ENCODE data around the gene MTA1. TPM values are rescaled to one million over a fixed set of nuclear protein-coding genes. Genes with fewer than 3 reads are reported as not detected.

Gene MTA1
- total RNA-seq, 1 donor from 2014 or later = 44.1 TPM

- no peak for DNase-seq (ENCODE audit: low read depth, low spot score)
Measured at GRCh38 chr14:105495990-105496830, 76.6 kb downstream of the MTA1 start.

GRCh38 chr14:105496831-105497591 lies 77.4 kb downstream of the MTA1 start:
- no peak for DNase-seq (ENCODE audit: low read depth, low spot score)

- no peak for DNase-seq (ENCODE audit: low read depth, low spot score)
Measured at GRCh38 chr14:105497671-105498429, 78.2 kb downstream of the MTA1 start.

- DNase-seq (ENCODE audit: low read depth, low spot score) = no peak
Measured at GRCh38 chr14:105498430-105499255, 79.0 kb downstream of the MTA1 start.

GRCh38 chr14:105499256-105500035 lies 79.8 kb downstream of the MTA1 start:
- no peak for DNase-seq (ENCODE audit: low read depth, low spot score)

GRCh38 chr14:105500036-105500725 lies 80.6 kb downstream of the MTA1 start:
- no peak for DNase-seq (ENCODE audit: low read depth, low spot score)

GRCh38 chr14:105500726-105501101 lies 81.1 kb downstream of the MTA1 start:
- DNase-seq (ENCODE audit: low read depth, low spot score) = no peak

GRCh38 chr14:105501504-105502291 lies 82.1 kb downstream of the MTA1 start:
- no peak for DNase-seq (ENCODE audit: low read depth, low spot score)

- DNase-seq (ENCODE audit: low read depth, low spot score) = no peak
Measured at GRCh38 chr14:105502446-105503295, 83.0 kb downstream of the MTA1 start.

- no peak for DNase-seq (ENCODE audit: low read depth, low spot score)
Measured at GRCh38 chr14:105503296-105503640, 83.6 kb downstream of the MTA1 start.

GRCh38 chr14:105503935-105504692 lies 84.5 kb downstream of the MTA1 start:
- no peak for DNase-seq (ENCODE audit: low read depth, low spot score)

- no peak for DNase-seq (ENCODE audit: low read depth, low spot score)
Measured at GRCh38 chr14:105505101-105505500, 85.5 kb downstream of the MTA1 start.

GRCh38 chr14:105507247-105507646 lies 87.6 kb downstream of the MTA1 start:
- no peak for DNase-seq (ENCODE audit: low read depth, low spot score)

GRCh38 chr14:105508069-105508468 lies 88.4 kb downstream of the MTA1 start:
- DNase-seq (ENCODE audit: low read depth, low spot score) = no peak

GRCh38 chr14:105508601-105509000 lies 89.0 kb downstream of the MTA1 start:
- no peak for DNase-seq (ENCODE audit: low read depth, low spot score)

- no peak for DNase-seq (ENCODE audit: low read depth, low spot score)
Measured at GRCh38 chr14:105517096-105517495, 97.5 kb downstream of the MTA1 start.
